NCI-H2196 treated with DMSO at 0.1 percent for 48 hours (cell line): ENCODE data around the gene TYMP.
A peak's percentile ranks its signal among the peaks of the same experiment; 100 is the strongest.
"Not testable (repeated sequence)": the region's sequence is repeated elsewhere in the genome, so short reads cannot be mapped to it uniquely, and the experiment has no call there.

Experiments
- DNase-seq: peaks from one replicate; lab custom pipeline; 2025; ENCODE audit not compliant: unreplicated experiment; lab: John Stamatoyannopoulos, UW

Gene TYMP

GRCh38 chr22:50540381-50540780, 10.6 kb upstream of the TYMP start:
- no peak for DNase-seq

GRCh38 chr22:50537765-50538164, 8.0 kb upstream of the TYMP start:
- DNase-seq, result no peak

GRCh38 chr22:50536226-50536625, 6.4 kb upstream of the TYMP start:
- no peak for DNase-seq

GRCh38 chr22:50535113-50535512, 5.3 kb upstream of the TYMP start:
- no peak for DNase-seq

GRCh38 chr22:50533856-50534711, 4.3 kb upstream of the TYMP start:
- not testable (repeated sequence) for DNase-seq

- DNase-seq, result no peak
Measured at GRCh38 chr22:50532824-50533796, 3.3 kb upstream of the TYMP start.

- no peak for DNase-seq
Measured at GRCh38 chr22:50531962-50532674, 2.3 kb upstream of the TYMP start.

GRCh38 chr22:50531546-50531961, 1.7 kb upstream of the TYMP start:
- peak; percentile 8 for DNase-seq

GRCh38 chr22:50530877-50531545, 1.2 kb upstream of the TYMP start:
- DNase-seq, result peak; percentile 16

GRCh38 chr22:50530580-50530876, 716 bp upstream of the TYMP start:
- no peak for DNase-seq

- no peak for DNase-seq
Measured at GRCh38 chr22:50529416-50529896, 356 bp downstream of the TYMP start.

GRCh38 chr22:50528682-50529415, 963 bp downstream of the TYMP start:
- no peak for DNase-seq

- no peak for DNase-seq
Measured at GRCh38 chr22:50527921-50528681, 1.7 kb downstream of the TYMP start.

- no peak for DNase-seq
Measured at GRCh38 chr22:50526834-50527801, 2.7 kb downstream of the TYMP start.

- DNase-seq, result peak; percentile 16
Measured at GRCh38 chr22:50526108-50526833, 3.5 kb downstream of the TYMP start.

- DNase-seq, result no peak
Measured at GRCh38 chr22:50525858-50526107, 4.0 kb downstream of the TYMP start.

GRCh38 chr22:50525104-50525857, 4.5 kb downstream of the TYMP start, which contains the start of gene SCO2:
Gene SCO2 (minus strand): TSS chr22:50525598. CDS start chr22:50524411, 1,187 bp downstream.
- peak; percentile 83 for DNase-seq
